CD4-positive, alpha-beta memory T cell (primary cell): ENCODE data around the gene NOX1. TPM values are rescaled to one million over a fixed set of nuclear protein-coding genes. Genes with fewer than 3 reads are reported as not detected.
A peak's percentile ranks its signal among the peaks of the same experiment; 100 is the strongest.

Source experiments
- CTCF ChIA-PET: fragments of 350-600 bp; sonication (Branson Sonifier 250); formaldehyde crosslinking; loops from one replicate; lab custom pipeline; 2021; ENCODE audit warnings: inconsistent platforms; ENCODE audit not compliant: partially characterized antibody; lab: Charles Lee
- POLR2A ChIA-PET: fragments of 350-600 bp; sonication (Branson Sonifier 250); formaldehyde crosslinking; loops from one replicate; lab custom pipeline; 2021; ENCODE audit not compliant: partially characterized antibody; lab: Charles Lee
- DNase-seq, 5 donors: peaks; one replicate each; pipeline versions ENCODE4 v3.0.0 to v3.0.0-alpha.2; 2020 to 2022; ENCODE audit warnings: mixed read lengths in 1 of 5
- H3K27ac ChIP-seq: one replicate; pipeline ENCODE4 v1.7.0; 2013; ENCODE audit warnings: low read depth, low read length
- H3K27me3 ChIP-seq: 2 replicates; pipeline ENCODE4 v1.7.0; 2013; ENCODE audit warnings: mild to moderate bottlenecking, low read length, moderate library complexity; ENCODE audit not compliant: insufficient read depth
- H3K36me3 ChIP-seq: 2 replicates; pipeline ENCODE4 v1.7.0; 2013; ENCODE audit warnings: mild to moderate bottlenecking, low read length, moderate library complexity; ENCODE audit not compliant: insufficient read depth
- H3K4me1 ChIP-seq: 2 replicates; pipeline ENCODE4 v1.7.0; 2013; ENCODE audit warnings: mild to moderate bottlenecking, low read length, moderate library complexity; ENCODE audit not compliant: insufficient read depth
- H3K4me3 ChIP-seq, 2 donors: one replicate each; pipeline ENCODE4 v1.7.0; 2013; ENCODE audit warnings: low read length in 2 of 2, mild to moderate bottlenecking in 1 of 2
- H3K9me3 ChIP-seq, 2 donors: one replicate each; pipeline ENCODE4 v1.7.0; 2013; ENCODE audit warnings: low read length in 2 of 2, control low read depth in 1 of 2; ENCODE audit not compliant: control insufficient read depth in 1 of 2
- H3K27ac Mint-ChIP-seq, 7 donors: one replicate each; pipeline ENCODE4 v1.8.0; 2020 to 2021; ENCODE audit warnings: mixed read lengths in 7 of 7, mild to moderate bottlenecking in 6 of 7, inconsistent platforms in 3 of 7, moderate library complexity in 3 of 7
- H3K27me3 Mint-ChIP-seq, 2 donors: one replicate each; pipeline ENCODE4 v1.8.0; 2020 to 2021; ENCODE audit warnings: mixed read lengths in 2 of 2
- H3K36me3 Mint-ChIP-seq, 2 donors: one replicate each; pipeline ENCODE4 v1.8.0; 2020 to 2021; ENCODE audit warnings: mixed read lengths in 2 of 2, inconsistent platforms in 1 of 2, mild to moderate bottlenecking in 1 of 2
- H3K4me1 Mint-ChIP-seq, 4 donors: one replicate each; pipeline ENCODE4 v1.8.0; 2020 to 2021; ENCODE audit warnings: mixed read lengths in 4 of 4, mild to moderate bottlenecking in 1 of 4
- H3K4me3 Mint-ChIP-seq, 8 donors: one replicate each; pipeline ENCODE4 v1.8.0; 2020 to 2021; ENCODE audit warnings: mixed read lengths in 8 of 8, mild to moderate bottlenecking in 7 of 8, moderate library complexity in 6 of 8, inconsistent platforms in 3 of 8
- H3K9me3 Mint-ChIP-seq, 8 donors: one replicate each; pipeline ENCODE4 v1.8.0; 2020 to 2021; ENCODE audit warnings: mixed read lengths in 8 of 8, mild to moderate bottlenecking in 5 of 8, inconsistent platforms in 3 of 8, moderate library complexity in 1 of 8
- intact Hi-C: fragments of 100-400 bp; cut with micrococcal nuclease; formaldehyde crosslinking; loops from one replicate; pipeline ENCODE4 v1.15.1; 2023
- polyA plus RNA-seq, 2 donors: library from polyadenylated mRNA; unstranded; fragments of 300-500 nt; fragmentation: Illumina TruSeq; gene quantifications; one replicate each; pipeline ENCODE4 v1.2.3, GENCODE V29; 2021
- total RNA-seq, 2 experiments: library from RNA; stranded (reverse); gene quantifications; one replicate each; pipeline ENCODE4 v1.2.3, GENCODE V29; 2021

Gene NOX1
- total and polyA plus RNA-seq, 4 experiments from 2014 or later: not detected

DNA sequence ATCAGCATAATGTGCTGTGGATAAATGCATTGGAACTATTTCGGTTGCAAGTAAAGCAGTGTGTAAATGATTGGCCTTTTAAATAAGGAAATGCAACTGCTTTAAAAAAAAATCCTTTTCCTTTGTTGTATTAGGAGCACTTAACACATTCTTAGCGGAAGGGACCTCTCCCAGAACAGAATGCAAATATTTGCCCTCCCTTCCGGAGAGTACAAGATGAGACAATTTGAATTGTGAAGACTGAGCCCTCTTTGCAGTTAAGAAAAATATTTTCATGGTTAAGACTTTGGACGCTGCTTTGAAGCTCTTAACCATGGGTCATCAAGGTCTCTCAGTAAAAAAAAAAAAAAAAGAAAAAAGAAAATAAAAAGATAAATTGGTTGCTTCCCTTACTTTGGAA, 9.5 kb upstream of the NOX1 start:
- Histone ChIP-seq H3K4me3 (no peak overlapping the region), H3K4me1 (no peaks in the 10 kb centered on the region), H3K27ac (no peak overlapping the region), H3K27me3 (no peaks in the 10 kb centered on the region), H3K36me3 (no peaks in the 10 kb centered on the region), H3K9me3 (no peaks in the 10 kb centered on the region)
- Mint-ChIP-seq H3K36me3 (no peaks in the 10 kb centered on the region), H3K27me3 (peaks cover 1 to 4% of the 10 kb centered on the region in 2 donors), H3K4me3 (no peak overlapping the region), H3K27ac (no peak overlapping the region), H3K4me1 (peaks cover 0 to 3% (median 0%) of the 10 kb centered on the region in 4 donors), H3K9me3 (no peaks in the 10 kb centered on the region)
- POLR2A ChIA-PET: no interaction called here
- CTCF ChIA-PET: no interaction called here
- DNase-seq: no peak
- intact Hi-C loops: no loop called here

GRCh38 chrX:100880368-100880767, 6.2 kb upstream of the NOX1 start:
- Mint-ChIP-seq H3K4me1 (peaks cover 0 to 3% (median 0%) of the 10 kb centered on the region in 4 donors), H3K4me3 (no peak overlapping the region), H3K36me3 (no peaks in the 10 kb centered on the region), H3K9me3 (no peaks in the 10 kb centered on the region), H3K27me3 (peaks cover 0 to 4% of the 10 kb centered on the region in 2 donors), H3K27ac (no peak overlapping the region)
- Histone ChIP-seq H3K27ac (no peak overlapping the region), H3K9me3 (no peaks in the 10 kb centered on the region), H3K27me3 (no peaks in the 10 kb centered on the region), H3K4me3 (no peak overlapping the region), H3K36me3 (no peaks in the 10 kb centered on the region), H3K4me1 (no peaks in the 10 kb centered on the region)
- no peak for DNase-seq
- ChIA-PET POLR2A (no interaction called here), CTCF (no interaction called here)
- intact Hi-C loops: no loop called here

DNA sequence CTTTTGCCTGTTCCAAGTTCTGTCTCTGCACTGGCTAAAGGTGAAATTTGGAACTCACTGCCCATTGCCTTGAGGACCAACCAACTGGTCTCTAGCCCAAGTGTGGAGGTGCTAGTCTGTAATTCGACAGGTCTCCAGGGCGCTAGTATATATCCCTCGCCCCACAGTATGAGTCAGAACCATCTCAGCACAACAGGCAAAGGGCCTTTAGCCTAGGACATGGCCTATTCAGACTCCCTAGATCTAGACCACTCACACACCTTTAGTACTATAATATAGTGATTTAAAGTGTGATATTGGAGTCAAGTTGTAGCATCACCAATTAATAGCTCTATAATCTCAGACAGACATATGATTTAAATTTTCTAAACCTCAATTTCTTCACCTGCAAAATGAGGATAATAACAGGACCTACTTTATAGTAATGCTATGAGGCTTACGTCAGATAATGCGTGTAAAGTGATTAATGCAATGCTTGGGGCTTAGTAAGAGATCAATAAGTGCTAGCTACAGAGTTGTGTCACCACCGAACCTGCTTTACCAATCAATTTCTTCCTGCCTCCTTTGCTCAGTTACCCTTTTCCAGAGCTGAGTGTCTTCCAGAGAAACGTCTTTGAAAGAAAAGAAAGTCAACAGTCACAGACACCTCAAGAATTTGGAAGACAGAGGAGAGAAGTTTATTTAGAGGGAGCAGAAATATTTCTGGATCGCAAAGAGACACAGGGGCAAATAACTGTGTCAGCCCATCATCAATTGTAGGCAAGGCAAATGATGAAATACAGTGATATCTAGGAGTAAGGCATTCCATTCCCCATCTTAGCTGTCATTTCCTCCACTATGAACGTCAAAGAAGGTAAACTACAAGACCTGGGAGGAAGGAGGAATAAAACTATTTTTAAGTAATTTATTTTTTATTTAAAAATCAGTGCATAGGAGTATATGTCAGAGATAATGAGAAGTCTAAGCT, 2.3 kb downstream of the NOX1 start:
- no peaks in the 10 kb centered on the region for H3K27me3 Mint-ChIP-seq
- H3K4me3 Mint-ChIP-seq: no peak overlapping the region
- no peaks in the 10 kb centered on the region for H3K4me1 ChIP-seq
- H3K36me3 Mint-ChIP-seq: no peaks in the 10 kb centered on the region
- DNase-seq: no peak
- no peak overlapping the region for H3K4me3 ChIP-seq
- intact Hi-C loops: no loop called here
- no peaks in the 10 kb centered on the region for H3K27me3 ChIP-seq
- H3K9me3 ChIP-seq: no peaks in the 10 kb centered on the region
- H3K36me3 ChIP-seq: no peaks in the 10 kb centered on the region
- POLR2A ChIA-PET: no interaction called here
- no peak overlapping the region for H3K27ac ChIP-seq
- no peaks in the 10 kb centered on the region for H3K4me1 Mint-ChIP-seq
- H3K9me3 Mint-ChIP-seq: no peaks in the 10 kb centered on the region
- CTCF ChIA-PET: no interaction called here
- peak overlapping the region in 1 of 7 donors; percentile 86 for H3K27ac Mint-ChIP-seq

DNA sequence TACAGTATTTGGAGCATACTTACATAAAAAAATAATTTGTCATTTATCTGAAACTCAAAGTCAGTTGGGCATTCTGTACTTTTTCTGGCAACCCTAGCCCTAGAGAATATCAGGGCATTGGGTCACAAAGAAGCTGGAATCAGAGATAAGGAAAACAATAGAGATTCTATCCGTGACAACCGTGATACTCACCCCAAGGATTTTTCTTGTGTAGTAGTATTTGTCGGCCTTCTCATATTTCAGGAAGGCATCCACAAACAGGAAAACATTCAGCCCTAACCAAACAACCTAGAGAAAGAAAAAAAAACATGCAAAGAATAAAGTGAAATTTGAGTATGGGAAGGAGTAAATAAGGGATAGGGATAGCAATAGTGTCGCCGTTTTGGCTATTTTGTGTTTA, 3.6 kb downstream of the NOX1 start:
- POLR2A ChIA-PET: no interaction called here
- no peaks in the 10 kb centered on the region for H3K4me1 Mint-ChIP-seq

DNA sequence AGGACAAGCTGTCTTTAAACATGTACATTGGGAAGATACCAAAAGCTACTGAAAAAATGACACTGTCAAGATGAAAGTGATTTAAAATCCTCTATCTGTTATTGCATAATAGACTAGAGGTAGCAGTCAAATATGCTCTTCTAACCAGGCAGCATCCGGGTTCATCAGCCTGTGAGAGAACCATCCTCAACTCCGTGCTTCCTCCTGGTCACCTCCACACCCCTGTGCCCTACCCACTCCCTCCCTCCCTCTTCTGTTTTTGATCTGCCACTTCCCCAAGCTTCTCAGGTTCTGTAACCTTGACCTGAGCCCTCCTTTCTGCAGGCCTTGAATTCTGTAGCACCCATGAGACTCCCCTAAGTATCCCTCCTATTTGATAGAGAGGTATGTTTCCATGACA, 5.9 kb downstream of the NOX1 start:
- no peak overlapping the region for H3K4me3 ChIP-seq
- H3K27ac Mint-ChIP-seq: no peak overlapping the region
- no peaks in the 10 kb centered on the region for H3K36me3 Mint-ChIP-seq
- H3K9me3 ChIP-seq: no peaks in the 10 kb centered on the region
- no peaks in the 10 kb centered on the region for H3K4me1 ChIP-seq
- CTCF ChIA-PET: no interaction called here
- no peak overlapping the region for H3K27ac ChIP-seq
- H3K9me3 Mint-ChIP-seq: no peaks in the 10 kb centered on the region
- H3K36me3 ChIP-seq: no peaks in the 10 kb centered on the region
- no peak overlapping the region for H3K4me3 Mint-ChIP-seq
- intact Hi-C loops: no loop called here
- DNase-seq: no peak
- POLR2A ChIA-PET: no interaction called here
- no peaks in the 10 kb centered on the region for H3K4me1 Mint-ChIP-seq
- no peaks in the 10 kb centered on the region for H3K27me3 Mint-ChIP-seq
- no peaks in the 10 kb centered on the region for H3K27me3 ChIP-seq

More for the DNA sequence above, 3.6 kb downstream of the NOX1 start:
- Mint-ChIP-seq H3K36me3 (no peaks in the 10 kb centered on the region), H3K4me3 (no peak overlapping the region), H3K9me3 (no peaks in the 10 kb centered on the region), H3K27me3 (no peaks in the 10 kb centered on the region), H3K27ac (no peak overlapping the region)
- no peak for DNase-seq
- no peaks in the 10 kb centered on the region for H3K36me3 ChIP-seq
- H3K27me3 ChIP-seq: no peaks in the 10 kb centered on the region
- H3K4me1 ChIP-seq: no peaks in the 10 kb centered on the region
- CTCF ChIA-PET: no interaction called here
- no peak overlapping the region for H3K27ac ChIP-seq
- H3K9me3 ChIP-seq: no peaks in the 10 kb centered on the region
- intact Hi-C loops: no loop called here
- no peak overlapping the region for H3K4me3 ChIP-seq

DNA sequence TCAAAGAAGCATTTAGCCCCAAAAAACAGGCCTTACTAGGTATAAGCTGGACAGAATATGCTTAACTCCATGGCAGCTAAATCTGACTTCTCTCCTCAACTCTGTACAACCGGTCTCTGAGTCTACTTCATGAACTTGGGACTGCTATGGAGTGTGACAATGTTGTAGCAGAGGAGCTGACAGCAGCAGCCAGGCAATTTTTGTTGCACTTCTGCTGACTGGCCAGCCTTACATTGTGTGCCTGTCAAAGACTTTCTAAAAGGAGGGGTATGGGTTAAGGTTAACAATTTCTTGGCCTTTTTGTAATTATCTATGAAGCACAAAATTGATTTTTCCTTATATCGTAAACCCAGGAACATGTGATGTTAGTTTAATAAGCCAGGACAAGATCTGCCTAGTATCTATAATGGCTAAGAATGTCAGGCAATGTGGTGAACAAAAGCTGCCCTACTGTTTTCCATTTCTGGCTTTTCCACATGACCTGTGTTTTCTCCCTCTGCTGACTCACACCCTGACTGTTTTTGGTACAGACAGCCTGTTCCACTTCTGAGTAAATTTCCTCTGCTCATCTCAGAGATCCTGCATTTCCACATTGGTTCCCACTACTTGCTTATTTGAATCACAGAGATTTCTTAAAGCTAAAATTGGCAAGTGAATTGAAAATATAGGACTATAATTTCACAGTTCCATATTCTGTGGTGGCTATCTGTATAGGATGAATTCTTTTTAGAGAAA, 9.3 kb downstream of the NOX1 start:
- Histone ChIP-seq H3K4me3 (no peak overlapping the region), H3K9me3 (no peaks in the 10 kb centered on the region), H3K4me1 (no peaks in the 10 kb centered on the region), H3K27me3 (no peaks in the 10 kb centered on the region), H3K27ac (no peak overlapping the region), H3K36me3 (no peaks in the 10 kb centered on the region)
- no peak overlapping the region for H3K4me3 Mint-ChIP-seq
- no peak for DNase-seq
- ChIA-PET POLR2A (no interaction called here), CTCF (no interaction called here)
- no peaks in the 10 kb centered on the region for H3K36me3 Mint-ChIP-seq
- H3K9me3 Mint-ChIP-seq: no peaks in the 10 kb centered on the region
- intact Hi-C loops: no loop called here
- H3K27ac Mint-ChIP-seq: no peak overlapping the region
- H3K4me1 Mint-ChIP-seq: no peaks in the 10 kb centered on the region
- no peaks in the 10 kb centered on the region for H3K27me3 Mint-ChIP-seq

DNA sequence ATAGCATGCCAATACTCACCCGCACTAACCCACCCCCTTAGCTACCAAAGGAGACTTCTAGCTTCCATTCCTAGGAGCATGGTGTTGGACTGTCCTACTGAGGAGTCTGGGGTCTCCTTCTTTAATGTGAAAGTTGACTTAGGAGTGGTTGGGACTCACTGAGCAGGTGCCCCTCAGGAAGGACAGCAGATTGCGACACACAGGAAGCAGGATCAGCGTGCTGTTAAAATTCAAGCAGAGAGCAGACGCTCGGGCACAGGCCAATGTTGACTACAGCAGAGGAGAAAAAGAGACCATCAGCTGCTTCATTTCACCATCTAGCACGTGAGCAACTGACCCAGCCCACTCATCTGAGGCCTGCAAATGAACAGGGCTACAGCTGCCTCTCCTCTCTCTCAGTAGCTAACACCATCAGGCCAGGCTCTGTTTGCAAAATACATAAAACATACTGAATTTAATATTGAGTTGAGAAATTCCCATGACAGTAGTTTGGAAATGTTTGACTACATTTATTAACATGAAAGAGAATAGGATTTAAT, 10.8 kb downstream of the NOX1 start:
- H3K9me3 Mint-ChIP-seq: peaks cover 0 to 2% (median 0%) of the 10 kb centered on the region in 8 donors
- H3K36me3 ChIP-seq: no peaks in the 10 kb centered on the region
- no peak overlapping the region for H3K27ac Mint-ChIP-seq
- no peaks in the 10 kb centered on the region for H3K27me3 Mint-ChIP-seq
- H3K4me1 Mint-ChIP-seq: no peaks in the 10 kb centered on the region
- no peak overlapping the region for H3K4me3 Mint-ChIP-seq
- H3K27me3 ChIP-seq: no peaks in the 10 kb centered on the region
- no peaks in the 10 kb centered on the region for H3K9me3 ChIP-seq
- H3K36me3 Mint-ChIP-seq: no peaks in the 10 kb centered on the region
- no peak overlapping the region for H3K4me3 ChIP-seq
- DNase-seq: no peak
- no peak overlapping the region for H3K27ac ChIP-seq
- intact Hi-C loops: no loop called here
- ChIA-PET CTCF (no interaction called here), POLR2A (no interaction called here)
- no peaks in the 10 kb centered on the region for H3K4me1 ChIP-seq
